ENCODE data around the gene KIAA1328.

GRCh38 chr18:37218022-37218590, 389.2 kb downstream of the KIAA1328 start:
- no peak for TF ChIP-seq POLR2A (IDR thresholded peaks at IDR 0.05)
- no peak for TF ChIP-seq CTCF (IDR thresholded peaks at IDR 0.05)

All from heart left ventricle (tissue), 13 donors.